Hepatocyte (in vitro differentiated cells): ENCODE results near the gene TIAL1.

Experiments used
- CTCF ChIP-seq: fragments of 200-600 bp; sonication (generic); IDR thresholded peaks from 2 replicates; pipeline ENCODE4 v1.5.1; 2016; ENCODE audit warnings: antibody characterized with exemption, mild to moderate bottlenecking; ENCODE audit not compliant: poor library complexity
- EZH2 ChIP-seq: fragments of 200-600 bp; sonication (generic); IDR thresholded peaks from 2 replicates; pipeline ENCODE4 v1.6.1; 2016; ENCODE audit warnings: antibody characterized with exemption, mild to moderate bottlenecking, borderline replicate concordance
- EZH2phosphoT487 ChIP-seq: fragments of 200-600 bp; sonication (generic); IDR thresholded peaks from one replicate; pipeline ENCODE4 v1.6.1; 2018; ENCODE audit warnings: antibody characterized with exemption, mild to moderate bottlenecking, low read depth, moderate library complexity; ENCODE audit not compliant: unreplicated experiment, severe bottlenecking

DNA sequence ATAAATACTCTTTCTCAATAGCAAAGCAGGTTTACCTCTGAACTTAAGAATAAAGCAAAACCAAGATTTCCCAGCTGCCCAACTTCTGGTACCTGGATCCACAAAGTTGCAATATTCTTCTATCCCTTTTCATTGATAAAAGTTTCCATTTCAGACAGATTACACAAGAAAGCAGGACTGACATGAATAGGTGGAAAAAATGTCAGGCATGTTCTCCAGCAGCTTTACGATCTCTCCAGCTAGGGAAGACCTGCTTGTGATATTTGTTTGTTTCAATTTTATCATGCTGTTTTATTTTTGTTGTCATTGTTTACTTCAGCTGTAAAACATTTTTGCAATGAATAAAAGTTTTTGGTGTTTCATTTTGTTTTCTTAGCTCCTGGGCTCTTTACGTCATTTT, 63.3 kb downstream of the TIAL1 start:
- TF ChIP-seq EZH2 = no peak
- TF ChIP-seq CTCF = no peak
- no peak for TF ChIP-seq EZH2phosphoT487
